K562 (cell line): Measurements from ENCODE around the gene SLAIN2. TPM values are rescaled to one million over a fixed set of nuclear protein-coding genes. Genes with fewer than 3 reads are reported as not detected.

ENCODE experiments used
- E2F6 ChIP-seq, 2 experiments: IDR thresholded peaks; 2 replicates each; pipeline ENCODE4 v1.6.1; 2011; ENCODE audit warnings: borderline replicate concordance in 1 of 2, control low read depth in 1 of 2, low read depth in 1 of 2, low read length in 1 of 2, mild to moderate bottlenecking in 1 of 2, mixed read lengths in 1 of 2, moderate library complexity in 1 of 2; ENCODE audit not compliant: insufficient read depth in 1 of 2, insufficient read length in 1 of 2, poor library complexity in 1 of 2, severe bottlenecking in 1 of 2; ENCODE audit errors: extremely low read depth in 1 of 2
- GATAD2A ChIP-seq: fragments of 450-650 bp; IDR thresholded peaks from 2 replicates; pipeline ENCODE4 v1.6.1; 2017
- PRDM10 ChIP-seq: fragments of 450-650 bp; IDR thresholded peaks from 2 replicates; pipeline ENCODE4 v1.6.1; 2018; ENCODE audit not compliant: partially characterized antibody
- ZFX ChIP-seq: sonication (generic); formaldehyde crosslinking; IDR thresholded peaks from 2 replicates; pipeline ENCODE4 v1.8.0; 2022; ENCODE audit warnings: mild to moderate bottlenecking, missing genetic modification reagents, moderate library complexity
- ZKSCAN1 ChIP-seq: fragments of 150-350 bp; IDR thresholded peaks from 2 replicates; pipeline ENCODE4 v1.6.1; 2016; ENCODE audit warnings: low read depth, low read length
- ZMIZ1 ChIP-seq, 2 experiments: fragments of 150-350 bp in 1 of 2; IDR thresholded peaks; 2 replicates each; pipeline ENCODE4 v1.6.1; 2012 to 2016; ENCODE audit warnings: low read depth in 2 of 2, low read length in 2 of 2, mild to moderate bottlenecking in 1 of 2, moderate library complexity in 1 of 2
- ZNF263 ChIP-seq: sonication (generic); formaldehyde crosslinking; IDR thresholded peaks from 2 replicates; pipeline ENCODE4 v1.8.0; 2022; ENCODE audit warnings: mild to moderate bottlenecking, missing genetic modification reagents, borderline replicate concordance
- polyA plus RNA-seq, 8 experiments: library from polyadenylated mRNA; depleted of rRNA in 4 of 8; stranded (reverse) in 5 of 8; unstranded in 3 of 8; fragments of >200 nt; fragmentation: Nextera tagmentation in 2 of 8; fragmentation: Illumina TruSeq in 1 of 8; extraction: Ambion mirVana in 2 of 8; extraction: Trizol in 1 of 8; gene quantifications; 2 replicates each; pipeline versions ENCODE4 v1.2.1 to v1.2.3, GENCODE V29; 2011 to 2014; ENCODE audit warnings: inconsistent platforms in 1 of 8, missing spikeins in 1 of 8
- total RNA-seq, 7 experiments: library from RNA; depleted of rRNA in 6 of 7; stranded (reverse); fragments of >200 nt in 6 of 7; fragmentation: Illumina TruSeq in 2 of 7; extraction: Trizol in 2 of 7; gene quantifications; 2 replicates each; pipeline versions ENCODE4 v1.2.1 to v1.2.3, GENCODE V29; 2011 to 2021; ENCODE audit warnings: low replicate concordance in 1 of 7
- TF ChIP-seq, protein P1 (sequence below): fragments of 250-450 bp; sonication (Bioruptor Pico); IDR thresholded peaks from 2 replicates; pipeline ENCODE4 v1.4.0; 2020; ENCODE audit warnings: mild to moderate bottlenecking, moderate library complexity
- TF ChIP-seq, protein P2 (sequence below): fragments of 250-450 bp; sonication (Bioruptor Pico); IDR thresholded peaks from 2 replicates; pipeline ENCODE4 v1.8.0; 2021; ENCODE audit warnings: moderate library complexity, mild to moderate bottlenecking, inconsistent platforms
- TF ChIP-seq, protein P3 (sequence below): fragments of 250-450 bp; sonication (Bioruptor Pico); IDR thresholded peaks from 2 replicates; pipeline ENCODE4 v1.4.0; 2020; ENCODE audit warnings: mild to moderate bottlenecking

The SLAIN2 gene
- total and polyA plus RNA-seq, 9 of the 15 experiments (the other 6 are each of a cell fraction or from before 2014, with no cell fraction given) = 3.5 to 116 (median 35.0) TPM

- TF ChIP-seq, protein P1, sequence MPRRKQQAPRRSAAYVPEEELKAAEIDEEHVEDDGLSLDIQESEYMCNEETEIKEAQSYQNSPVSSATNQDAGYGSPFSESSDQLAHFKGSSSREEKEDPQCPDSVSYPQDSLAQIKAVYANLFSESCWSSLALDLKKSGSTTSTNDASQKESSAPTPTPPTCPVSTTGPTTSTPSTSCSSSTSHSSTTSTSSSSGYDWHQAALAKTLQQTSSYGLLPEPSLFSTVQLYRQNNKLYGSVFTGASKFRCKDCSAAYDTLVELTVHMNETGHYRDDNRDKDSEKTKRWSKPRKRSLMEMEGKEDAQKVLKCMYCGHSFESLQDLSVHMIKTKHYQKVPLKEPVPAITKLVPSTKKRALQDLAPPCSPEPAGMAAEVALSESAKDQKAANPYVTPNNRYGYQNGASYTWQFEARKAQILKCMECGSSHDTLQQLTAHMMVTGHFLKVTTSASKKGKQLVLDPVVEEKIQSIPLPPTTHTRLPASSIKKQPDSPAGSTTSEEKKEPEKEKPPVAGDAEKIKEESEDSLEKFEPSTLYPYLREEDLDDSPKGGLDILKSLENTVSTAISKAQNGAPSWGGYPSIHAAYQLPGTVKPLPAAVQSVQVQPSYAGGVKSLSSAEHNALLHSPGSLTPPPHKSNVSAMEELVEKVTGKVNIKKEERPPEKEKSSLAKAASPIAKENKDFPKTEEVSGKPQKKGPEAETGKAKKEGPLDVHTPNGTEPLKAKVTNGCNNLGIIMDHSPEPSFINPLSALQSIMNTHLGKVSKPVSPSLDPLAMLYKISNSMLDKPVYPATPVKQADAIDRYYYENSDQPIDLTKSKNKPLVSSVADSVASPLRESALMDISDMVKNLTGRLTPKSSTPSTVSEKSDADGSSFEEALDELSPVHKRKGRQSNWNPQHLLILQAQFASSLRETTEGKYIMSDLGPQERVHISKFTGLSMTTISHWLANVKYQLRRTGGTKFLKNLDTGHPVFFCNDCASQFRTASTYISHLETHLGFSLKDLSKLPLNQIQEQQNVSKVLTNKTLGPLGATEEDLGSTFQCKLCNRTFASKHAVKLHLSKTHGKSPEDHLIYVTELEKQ = no peak
- TF ChIP-seq, protein P2, sequence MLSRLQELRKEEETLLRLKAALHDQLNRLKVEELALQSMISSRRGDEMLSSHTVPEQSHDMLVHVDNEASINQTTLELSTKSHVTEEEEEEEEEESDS = no peak
- TF ChIP-seq ZKSCAN1 (peak; percentile 48; the same call in 1 of the 2 replicates), ZFX (CRISPR knock-in tag) (peak; percentile 86; the same call in 1 of the 2 replicates), ZNF263 (CRISPR knock-in tag) (peak; percentile 28; the same call in 1 of the 2 replicates), PRDM10 (peak; percentile 74), E2F6 (IDR thresholded peaks at IDR 0.05; ENCODE audit: borderline replicate concordance in 1 of 2, extremely low read depth in 1 of 2, insufficient read depth in 1 of 2, insufficient read length in 1 of 2, low read depth in 1 of 2, low read length in 1 of 2, poor library complexity in 1 of 2, severe bottlenecking in 1 of 2) (peak; percentile 23 to 57), GATAD2A (peak; percentile 22; the same call in 1 of the 2 replicates), ZMIZ1 (IDR thresholded peaks at IDR 0.05; ENCODE audit: low read depth in 2 of 2, low read length in 2 of 2) (peak in 1 of 2 experiments; percentile 47; a peak in 1 of 4 replicates)
- TF ChIP-seq, protein P3, sequence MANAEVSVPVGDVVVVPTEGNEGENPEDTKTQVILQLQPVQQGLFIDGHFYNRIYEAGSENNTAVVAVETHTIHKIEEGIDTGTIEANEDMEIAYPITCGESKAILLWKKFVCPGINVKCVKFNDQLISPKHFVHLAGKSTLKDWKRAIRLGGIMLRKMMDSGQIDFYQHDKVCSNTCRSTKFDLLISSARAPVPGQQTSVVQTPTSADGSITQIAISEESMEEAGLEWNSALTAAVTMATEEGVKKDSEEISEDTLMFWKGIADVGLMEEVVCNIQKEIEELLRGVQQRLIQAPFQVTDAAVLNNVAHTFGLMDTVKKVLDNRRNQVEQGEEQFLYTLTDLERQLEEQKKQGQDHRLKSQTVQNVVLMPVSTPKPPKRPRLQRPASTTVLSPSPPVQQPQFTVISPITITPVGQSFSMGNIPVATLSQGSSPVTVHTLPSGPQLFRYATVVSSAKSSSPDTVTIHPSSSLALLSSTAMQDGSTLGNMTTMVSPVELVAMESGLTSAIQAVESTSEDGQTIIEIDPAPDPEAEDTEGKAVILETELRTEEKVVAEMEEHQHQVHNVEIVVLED (CRISPR knock-in tag) = peak; percentile 87
These were observed at the start of gene SLAIN2 (continued) for GRCh38 chr4:48340965-48341775.
